IPS-NIHi7 (cell line): ENCODE measurements around the gene CDCP1.
"Not testable (repeated sequence)": the region's sequence is repeated elsewhere in the genome, so short reads cannot be mapped to it uniquely, and the experiment has no call there.

Source experiments
- DNase-seq: peaks from one replicate; pipeline ENCODE4 v3.0.0; 2012; ENCODE audit warnings: mixed read lengths; ENCODE audit errors: extremely low spot score

Gene CDCP1

GRCh38 chr3:45173776-45174175 lies 27.6 kb upstream of the CDCP1 start:
- DNase-seq: no peak

DNA sequence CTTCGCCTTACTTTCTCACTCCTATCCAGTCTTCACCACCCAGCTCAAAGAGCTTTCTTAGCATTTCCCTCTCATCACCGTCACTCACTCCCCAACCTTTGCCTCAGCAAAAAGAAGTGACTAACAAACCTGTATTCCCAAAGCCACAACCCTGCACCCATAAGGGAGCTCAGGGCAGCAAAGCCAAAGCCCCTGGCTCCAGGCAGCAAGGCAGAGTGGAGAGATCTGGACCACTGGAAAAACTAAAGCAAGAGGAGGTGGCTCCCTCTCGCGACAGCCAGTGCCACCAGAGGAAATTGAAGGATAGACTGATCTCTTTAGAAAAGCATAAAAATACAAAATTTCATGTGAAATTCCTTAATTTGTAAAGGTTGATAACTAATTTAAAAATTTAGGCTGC lies 25.1 kb upstream of the CDCP1 start:
- DNase-seq: no peak

DNA sequence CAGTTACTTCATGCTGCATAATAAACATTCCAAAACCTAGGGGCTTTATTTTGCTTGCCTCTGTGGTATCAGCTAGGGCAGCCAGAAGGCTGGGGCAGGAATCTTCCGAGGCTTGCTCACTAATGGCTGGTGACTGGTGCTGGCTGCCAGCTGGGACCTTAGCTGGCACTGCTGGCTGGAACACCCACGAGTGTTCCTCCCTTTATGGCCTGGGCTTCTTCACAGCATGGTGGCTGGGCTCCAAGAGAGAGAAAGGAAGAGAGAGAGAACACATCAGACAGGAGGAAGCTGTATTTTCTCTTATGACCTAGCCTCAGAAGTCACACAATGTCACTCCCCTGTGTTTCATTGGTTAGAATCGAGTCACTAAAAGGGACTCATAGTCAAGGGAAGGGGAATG lies 23.9 kb upstream of the CDCP1 start:
- DNase-seq: no peak

DNA sequence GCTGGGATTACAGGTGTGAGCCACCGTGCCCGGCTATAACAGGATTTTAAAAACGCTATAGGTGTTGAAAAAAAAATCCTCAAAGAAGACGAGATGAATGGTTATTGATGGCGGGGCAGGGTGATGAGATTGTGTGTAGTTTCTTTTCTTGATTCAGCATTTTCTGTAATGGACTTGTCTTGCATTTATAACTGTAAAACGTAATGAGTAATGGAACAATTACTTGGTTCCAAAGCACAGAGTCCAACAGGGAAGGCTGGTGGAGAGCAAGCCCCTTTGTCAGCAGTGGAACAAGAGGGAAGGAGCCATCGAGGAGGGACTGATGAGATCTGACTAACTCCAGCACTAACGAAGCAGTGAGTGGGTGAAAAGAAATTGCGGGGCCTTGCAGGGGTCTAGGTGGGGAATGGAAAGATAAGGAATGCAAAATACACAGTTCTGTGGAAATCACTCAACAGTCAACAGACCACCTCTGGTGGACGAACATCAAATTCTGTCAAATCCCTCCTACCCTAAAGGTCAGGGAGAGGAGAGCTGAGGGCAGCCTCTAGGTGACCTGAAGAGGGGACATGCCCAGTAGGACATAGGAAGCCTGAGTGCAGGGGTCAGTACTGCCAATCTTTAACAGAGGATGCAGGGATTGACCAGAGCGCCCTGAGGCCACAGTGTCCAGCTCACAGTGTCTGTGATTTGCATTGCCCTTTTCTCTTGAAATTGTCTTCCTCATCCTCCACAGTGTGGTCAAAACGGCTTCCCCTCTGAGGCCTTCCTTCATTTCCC lies 23.1 kb upstream of the CDCP1 start:
- DNase-seq: no peak

DNA sequence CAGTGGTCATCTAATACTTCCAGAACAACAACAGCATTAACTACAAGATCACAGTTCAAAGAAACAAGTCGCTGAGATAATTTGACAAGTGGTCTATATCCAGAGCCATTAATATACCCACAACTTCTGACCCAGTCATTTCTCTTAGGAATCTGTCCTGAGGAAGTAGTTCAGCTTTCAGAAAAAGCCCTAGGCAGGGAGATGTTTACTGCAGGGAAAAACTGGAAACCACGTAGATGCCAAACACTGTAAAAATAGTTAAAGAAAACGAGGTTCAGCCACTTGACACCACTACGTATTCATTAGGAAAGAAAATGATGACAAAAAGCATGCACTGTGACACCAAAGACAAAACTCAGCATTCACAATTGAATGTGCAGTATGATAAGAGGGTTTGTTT lies 22.3 kb upstream of the CDCP1 start:
- DNase-seq: no peak

DNA sequence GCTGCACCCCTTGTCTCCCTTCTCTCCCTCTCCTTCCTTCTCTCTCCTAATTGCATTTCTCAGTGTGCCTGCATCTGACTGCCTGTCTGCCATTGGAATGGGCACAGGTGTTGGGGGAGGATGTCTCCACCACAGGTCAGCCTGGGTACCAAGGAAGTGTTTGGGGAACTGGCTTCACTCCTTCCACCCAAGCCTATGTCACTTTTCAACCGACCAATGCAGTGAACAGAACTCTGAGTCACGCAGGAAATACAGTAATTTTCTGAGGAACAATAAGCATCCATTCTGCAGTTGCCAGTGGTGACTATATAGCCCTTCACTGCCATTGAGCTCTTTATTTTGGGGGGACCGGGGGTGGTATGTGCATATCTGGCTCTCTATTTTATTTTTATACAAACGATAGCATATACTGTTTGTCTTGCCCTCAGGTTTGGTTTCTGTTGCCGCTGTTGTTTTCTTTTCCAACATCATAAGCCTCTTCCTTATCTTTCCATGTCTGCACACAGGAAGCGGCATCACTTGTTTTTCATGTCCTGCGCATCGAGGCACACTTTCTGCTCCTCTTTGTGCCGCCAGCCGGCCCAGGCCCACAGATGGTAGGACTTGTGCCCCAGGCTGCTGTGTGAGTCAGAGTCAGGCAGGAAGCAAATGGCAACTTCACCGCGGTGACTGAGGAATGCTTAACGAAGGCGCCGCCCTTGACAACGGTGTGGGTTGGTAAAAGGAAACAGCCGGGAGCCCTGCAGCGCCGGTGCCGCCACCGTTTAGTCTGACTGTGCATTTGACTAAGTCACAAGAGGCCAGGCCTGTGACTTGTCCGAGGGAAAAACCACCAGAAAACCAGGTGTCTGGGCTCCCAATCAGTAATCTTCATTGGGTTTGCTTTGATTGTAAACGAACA lies 21.1 kb upstream of the CDCP1 start:
- DNase-seq: peak; percentile 93

- DNase-seq: no peak
Measured at GRCh38 chr3:45166321-45166879, 20.2 kb upstream of the CDCP1 start.

DNA sequence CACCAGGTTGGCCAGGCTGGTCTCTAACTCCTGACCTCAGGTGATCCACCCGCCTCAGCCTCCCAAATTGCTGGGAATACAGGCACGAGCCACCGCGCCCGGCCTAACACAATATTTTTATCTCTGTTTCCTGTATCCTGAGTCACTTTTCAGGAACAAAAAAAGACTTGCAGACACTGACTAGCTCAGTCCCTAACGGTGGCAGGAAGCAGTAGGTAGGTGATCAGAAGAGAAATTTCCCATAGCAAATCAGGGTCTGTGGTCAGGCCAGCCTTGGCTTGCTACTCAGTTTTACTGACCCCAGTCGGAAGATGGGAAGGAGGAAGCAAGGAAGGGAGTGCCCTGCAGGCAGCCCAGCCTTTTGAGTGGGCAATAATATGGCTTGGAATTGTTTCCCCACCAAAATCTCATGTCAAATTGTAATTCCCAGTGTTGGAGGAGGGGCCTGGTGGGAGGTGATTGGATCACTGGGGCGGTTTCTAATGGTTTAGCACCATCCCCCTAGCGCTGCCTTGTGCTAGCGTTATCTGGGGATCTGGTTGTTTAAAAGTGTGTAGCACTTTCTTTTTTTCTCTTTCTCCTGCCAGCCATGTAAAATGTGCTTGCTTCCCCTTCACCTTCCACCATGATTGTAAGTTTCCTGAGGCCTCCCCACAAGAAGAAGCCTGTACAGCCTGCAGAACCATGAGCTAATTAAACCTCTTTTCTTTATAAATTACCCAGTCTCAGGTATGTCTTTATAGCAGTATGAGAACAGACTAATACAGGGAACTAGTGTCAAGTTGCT lies 19.5 kb upstream of the CDCP1 start:
- DNase-seq: no peak

DNA sequence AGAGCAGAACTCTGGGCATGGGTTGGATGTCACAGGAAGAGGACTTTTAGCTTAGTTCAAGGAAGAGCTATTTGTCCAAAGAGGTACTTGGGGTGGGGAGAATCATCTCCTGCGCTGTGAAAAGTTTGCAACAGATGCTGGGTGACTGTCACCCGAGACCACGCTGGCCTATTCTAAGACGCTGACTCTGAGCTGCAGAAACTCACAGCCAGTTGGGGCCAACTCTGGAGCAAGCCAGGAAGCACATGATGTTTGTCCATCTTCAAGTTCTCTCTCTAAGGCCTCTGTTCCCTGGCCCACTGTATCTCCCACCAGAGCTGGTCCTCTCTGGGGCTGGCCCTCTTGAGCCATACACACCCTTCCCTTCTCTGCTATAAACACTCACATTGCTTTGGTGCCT lies 17.9 kb upstream of the CDCP1 start:
- DNase-seq: no peak

GRCh38 chr3:45163481-45163880 lies 17.3 kb upstream of the CDCP1 start:
- no peak for DNase-seq

DNA sequence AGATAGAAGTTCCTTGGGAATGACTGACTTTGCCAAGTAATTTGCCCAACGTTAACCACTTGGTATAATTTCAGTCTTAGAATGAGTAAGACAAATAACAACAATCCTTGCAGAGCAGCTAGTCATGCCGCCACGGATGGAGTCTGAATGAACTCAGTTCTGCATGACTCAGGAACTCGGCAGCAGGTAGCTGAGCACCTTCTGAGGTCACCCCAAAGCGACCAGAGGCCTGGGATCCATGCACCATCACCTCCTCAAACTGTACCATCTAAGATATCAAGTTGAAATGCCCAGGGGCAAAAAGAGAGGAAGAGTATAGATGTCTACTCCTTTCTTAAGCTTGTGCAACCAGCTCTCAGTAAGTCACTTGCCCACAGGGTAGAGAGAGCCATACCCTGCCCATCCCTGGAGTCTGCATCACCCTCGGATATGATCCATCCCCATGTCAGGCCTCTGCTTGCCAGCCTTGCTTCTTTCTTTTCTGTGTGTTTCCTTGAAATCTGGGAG lies 8.5 kb upstream of the CDCP1 start:
- DNase-seq: no peak

DNA sequence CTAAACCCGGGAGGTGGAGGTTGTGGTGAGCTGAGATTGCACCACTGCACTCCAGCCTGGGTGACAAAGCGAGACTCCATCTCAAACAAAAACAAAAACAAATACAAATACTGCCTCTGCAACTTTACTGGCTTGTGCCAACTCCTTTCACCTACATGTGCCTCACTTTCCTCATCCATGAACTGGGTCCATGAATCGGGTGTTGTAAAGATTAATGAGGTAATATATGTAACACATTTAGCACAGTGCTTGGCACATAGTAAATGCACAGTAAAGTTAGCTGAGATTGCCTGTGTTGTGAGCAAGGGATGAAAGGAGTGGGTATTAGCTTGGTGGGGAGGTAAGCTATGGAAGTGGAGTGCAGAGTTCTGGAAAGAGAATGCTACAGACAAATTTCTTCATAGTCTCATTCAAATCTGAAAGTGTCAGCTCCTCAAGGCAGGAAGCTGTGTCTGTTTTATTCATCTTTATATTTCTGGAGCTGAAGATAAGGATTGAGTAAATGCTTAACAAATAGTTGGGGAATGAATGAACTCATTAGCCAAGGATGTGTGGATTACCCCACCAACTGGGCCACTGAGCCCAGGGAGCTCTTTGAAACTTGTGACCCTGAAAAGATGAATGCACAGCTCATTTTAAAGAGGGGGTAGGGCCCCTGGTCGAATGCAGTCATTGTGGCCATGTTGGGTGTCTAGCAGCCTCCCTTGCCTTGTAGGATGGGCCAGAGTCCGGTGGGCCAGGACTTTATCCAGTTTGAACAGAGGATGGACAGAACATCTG lies 7.7 kb upstream of the CDCP1 start:
- no peak for DNase-seq

- DNase-seq: no peak
Measured at GRCh38 chr3:45152307-45152706, 6.1 kb upstream of the CDCP1 start.

DNA sequence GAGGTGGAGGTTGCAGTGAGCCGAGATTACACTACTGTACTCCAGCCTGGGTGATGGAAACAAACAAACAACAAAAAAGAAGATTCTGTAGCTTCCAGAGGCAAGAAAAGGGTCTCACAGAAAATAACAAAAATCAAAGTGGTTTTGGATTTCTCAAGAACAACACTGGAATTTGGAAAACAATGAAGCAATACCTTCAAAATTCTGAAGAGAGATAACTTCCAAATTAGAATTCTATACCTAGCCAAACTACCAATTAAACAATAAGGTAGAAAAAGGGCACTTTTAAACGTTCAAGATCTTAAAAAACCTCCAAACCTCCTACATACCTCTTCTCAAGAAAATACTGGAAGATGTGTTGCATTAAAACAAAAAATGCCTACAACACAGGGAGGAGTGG lies 4.9 kb upstream of the CDCP1 start:
- no peak for DNase-seq

DNA sequence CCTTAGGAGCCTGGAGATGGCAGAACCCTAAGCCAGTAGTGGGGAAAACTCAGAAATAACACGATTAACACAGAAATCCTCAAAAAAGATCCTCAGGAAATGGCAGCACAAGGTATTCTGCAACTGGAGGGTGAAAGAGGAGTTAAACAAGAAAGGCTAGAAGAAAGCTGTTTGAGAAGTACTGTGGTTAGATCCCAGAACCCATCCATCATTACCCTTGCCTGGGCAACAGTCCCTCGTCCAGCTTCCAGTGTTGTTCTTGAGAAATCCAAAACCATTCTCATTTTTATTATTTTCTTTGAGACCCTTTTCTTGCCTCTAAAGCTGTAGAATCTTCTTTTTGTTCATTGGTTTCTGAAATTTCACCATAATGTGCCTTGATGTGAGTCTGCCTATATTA lies 2.7 kb upstream of the CDCP1 start:
- DNase-seq: no peak

- DNase-seq: no peak
Measured at GRCh38 chr3:45145223-45145622, 955 bp downstream of the CDCP1 start.

GRCh38 chr3:45143673-45144671 lies 2.2 kb downstream of the CDCP1 start:
- no peak for DNase-seq

DNA sequence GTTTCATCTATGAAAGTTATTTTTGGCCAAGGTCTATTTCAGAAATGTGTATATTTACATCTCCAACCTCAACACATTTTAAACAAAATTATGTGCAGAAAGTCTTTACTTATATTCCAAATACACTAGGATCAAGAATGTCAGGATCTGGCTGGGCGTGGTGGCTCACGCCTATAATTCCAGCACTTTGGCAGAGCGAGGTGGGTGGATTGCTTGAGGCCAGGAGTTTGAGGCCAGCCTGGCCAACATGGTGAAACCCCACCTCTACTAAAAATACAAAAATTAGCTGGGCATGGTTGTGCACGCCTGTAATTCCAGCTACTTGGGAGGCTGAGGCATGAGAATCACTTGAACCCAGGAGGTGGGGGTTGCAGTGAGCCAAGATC lies 5.4 kb downstream of the CDCP1 start:
- DNase-seq: not testable (repeated sequence)

- DNase-seq: no peak
Measured at GRCh38 chr3:45140141-45140769, 5.9 kb downstream of the CDCP1 start.
